HG03045 (cell line): ENCODE results near the gene PIMREG.

Source experiments
- ATAC-seq: cut with Tn5 transposase; IDR thresholded peaks from one replicate; pipeline ENCODE4 v1.9.1; 2021; ENCODE audit warnings: mild to moderate bottlenecking, moderate library complexity; ENCODE audit not compliant: unreplicated experiment

Gene PIMREG

DNA sequence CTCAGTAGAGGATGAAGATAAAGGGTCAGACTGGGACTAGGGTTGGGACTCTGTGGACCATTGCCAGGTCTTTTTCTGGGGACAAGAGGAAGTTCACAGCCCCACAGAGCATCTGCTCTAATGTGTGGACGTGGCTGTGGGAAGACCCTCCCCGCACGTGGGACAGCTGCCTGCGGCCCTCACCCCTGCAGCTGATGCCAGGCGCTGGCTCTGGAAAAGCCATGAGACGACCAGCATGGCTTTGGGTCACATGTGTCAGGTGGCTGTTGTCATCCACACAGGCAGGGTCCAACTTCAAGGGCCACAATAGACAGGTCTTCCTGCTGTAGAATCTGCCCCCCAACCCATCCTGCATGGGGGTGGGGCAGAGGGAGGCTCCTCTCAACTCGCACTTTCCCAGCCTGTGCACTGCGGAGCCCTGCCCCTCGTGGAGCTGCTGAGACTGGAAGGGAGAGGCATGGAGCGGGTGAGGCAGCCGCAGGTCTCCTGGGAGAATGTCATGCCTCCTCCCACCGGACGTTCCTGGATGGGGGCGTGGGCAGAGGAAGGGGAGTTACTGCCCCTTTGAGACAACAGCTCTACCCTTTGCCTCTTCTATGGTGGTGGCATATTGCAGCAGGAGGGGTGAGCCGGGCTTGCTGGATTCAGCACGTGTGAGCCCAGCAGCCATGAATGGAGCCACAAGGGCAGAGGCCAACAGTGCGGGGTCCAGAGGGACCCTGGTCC, 53.4 kb downstream of the PIMREG start:
- ATAC-seq: no peak

DNA sequence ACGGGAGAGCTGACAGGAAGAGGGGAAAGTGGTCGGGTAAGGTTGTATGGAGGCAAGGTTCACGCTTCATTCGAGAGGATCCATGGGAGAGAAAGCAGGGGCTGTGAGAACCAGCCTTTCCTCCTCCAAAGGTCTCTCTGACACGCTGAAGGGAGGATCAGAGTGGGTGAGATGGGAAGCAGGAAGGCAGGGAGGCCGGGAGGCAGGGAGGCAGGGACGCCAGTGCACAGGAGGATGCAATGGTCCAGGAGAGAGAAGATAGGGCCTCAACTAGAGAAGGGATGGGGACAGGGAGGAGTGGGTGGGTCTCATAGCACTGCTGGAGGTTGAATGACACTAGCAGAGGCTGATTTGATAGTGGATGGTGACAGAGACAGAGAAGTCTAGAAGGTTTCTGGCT, 54.1 kb downstream of the PIMREG start:
- ATAC-seq: no peak

DNA sequence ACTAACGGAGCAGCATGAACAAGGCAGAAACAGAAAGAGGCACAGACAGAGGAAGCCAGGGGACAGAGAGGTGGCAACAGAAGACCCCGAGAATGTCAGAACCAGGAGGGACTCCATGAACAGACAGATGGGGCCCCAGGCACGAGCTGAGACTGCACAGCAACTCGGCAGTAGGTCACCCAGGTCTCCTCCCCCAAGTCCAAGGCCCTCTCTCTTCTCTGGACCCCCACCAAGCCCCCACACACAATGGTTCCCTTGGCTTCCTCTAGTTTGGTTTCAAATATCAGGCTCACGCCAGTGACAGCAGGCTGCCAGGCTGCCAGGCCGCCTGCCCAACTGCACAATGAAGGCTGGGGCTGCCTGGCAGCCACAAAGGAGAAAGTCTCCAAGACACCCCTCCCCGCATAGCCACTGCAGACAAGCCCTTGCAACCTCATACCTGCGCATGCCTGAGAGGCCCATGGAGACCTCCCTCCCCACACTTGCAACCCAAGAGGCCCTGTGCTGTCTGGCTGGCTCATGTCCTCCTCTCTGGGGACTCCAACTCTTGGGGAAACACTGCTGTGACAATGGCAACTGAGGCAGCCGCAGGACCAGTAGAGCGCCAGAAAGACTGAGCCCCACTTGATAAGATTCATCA, 54.8 kb downstream of the PIMREG start:
- ATAC-seq: no peak
